Activated CD4-positive, CD25-positive, alpha-beta regulatory T cell treated with anti-CD3 and anti-CD28 coated beads, Interleukin-2, amount 50 U/mL, for 72 hours (primary cell): ENCODE data around the gene UNC93A.
"Not testable (repeated sequence)": the region's sequence is repeated elsewhere in the genome, so short reads cannot be mapped to it uniquely, and the experiment has no call there.

Source experiments
- DNase-seq: peaks from one replicate; pipeline ENCODE4 v3.0.0; 2021

Gene UNC93A

DNA sequence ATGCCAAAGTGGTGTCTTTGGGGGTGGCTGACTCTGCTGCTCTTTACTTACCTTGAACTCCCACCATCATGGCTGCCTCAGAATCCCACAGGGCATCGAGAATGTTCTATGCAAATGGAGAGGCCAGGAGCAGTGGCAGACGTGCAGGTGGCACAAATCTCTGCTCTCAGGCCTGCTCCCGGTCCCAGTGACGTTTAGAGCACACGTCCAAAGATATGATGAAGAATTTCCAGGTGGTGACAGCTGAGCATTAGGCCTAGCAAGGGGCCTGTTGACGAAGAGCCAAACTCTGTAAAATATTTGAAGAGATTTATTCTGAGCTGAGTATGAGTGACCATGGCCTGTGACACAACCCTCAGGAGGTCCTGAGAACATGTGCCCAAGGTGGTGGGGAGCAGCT lies 19.0 kb upstream of the UNC93A start:
- no peak for DNase-seq

- no peak for DNase-seq
Observed at GRCh38 chr6:167272696-167273379, 18.3 kb upstream of the UNC93A start.

- no peak for DNase-seq
Observed at GRCh38 chr6:167274270-167274669, 16.8 kb upstream of the UNC93A start.

GRCh38 chr6:167275001-167275400 lies 16.1 kb upstream of the UNC93A start:
- no peak for DNase-seq

DNA sequence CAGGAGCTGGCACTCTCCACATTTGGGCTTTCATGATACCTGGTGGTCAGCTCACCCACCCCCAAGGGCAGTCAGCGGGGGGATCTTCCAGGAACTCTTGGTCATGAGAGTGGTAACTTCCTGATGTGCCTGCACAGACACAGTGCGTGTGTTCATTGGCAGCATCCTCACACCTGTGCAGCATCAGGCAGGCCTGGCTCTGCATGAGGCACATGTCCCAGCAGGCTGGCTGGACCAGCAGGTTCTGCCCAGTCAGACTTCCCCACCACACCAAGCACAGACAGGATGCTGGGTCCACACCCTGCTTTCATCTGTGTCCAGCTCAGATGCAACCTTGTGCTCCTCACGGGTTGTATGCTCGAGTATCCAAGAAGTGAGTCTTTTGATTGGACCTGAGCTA lies 15.7 kb upstream of the UNC93A start:
- no peak for DNase-seq

DNA sequence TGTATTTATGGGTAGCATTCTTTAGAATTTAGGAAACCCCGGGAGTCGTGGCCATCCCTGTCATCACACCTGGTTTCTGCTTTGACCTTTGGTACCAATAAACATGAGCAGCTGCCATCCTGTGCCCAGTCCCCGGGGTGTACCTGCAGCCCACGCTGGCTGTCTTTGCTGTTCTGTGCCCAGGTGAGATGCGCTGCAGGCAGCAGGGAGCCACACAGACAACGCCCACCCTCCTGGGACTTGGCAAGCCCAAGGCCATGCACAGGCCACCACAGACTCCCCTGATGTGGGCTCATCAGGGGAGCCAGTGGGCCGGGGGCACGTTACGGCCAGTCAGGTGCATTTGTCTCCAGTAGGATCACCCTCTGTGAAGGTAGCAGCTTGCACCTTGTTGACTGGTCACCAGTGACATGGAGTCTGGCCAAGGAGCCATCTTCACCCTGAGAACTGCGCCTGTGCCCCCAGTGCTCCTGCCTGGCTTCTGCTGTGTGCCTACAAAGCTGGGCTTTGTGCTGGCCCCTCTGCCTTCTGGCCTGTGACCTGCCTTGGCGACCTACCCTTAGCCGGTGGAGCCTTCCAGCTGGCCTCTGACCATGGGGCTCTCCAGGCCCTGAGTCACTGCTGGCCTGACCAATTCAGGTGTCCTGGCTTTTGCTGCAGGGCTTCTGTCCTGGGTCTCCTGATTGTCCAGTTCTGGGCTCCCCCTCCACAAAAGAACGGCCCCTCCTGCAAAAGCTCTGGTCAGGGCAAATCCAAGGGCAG lies 14.2 kb upstream of the UNC93A start:
- DNase-seq: no peak

GRCh38 chr6:167278173-167278940 lies 12.8 kb upstream of the UNC93A start:
- not testable (repeated sequence) for DNase-seq

DNA sequence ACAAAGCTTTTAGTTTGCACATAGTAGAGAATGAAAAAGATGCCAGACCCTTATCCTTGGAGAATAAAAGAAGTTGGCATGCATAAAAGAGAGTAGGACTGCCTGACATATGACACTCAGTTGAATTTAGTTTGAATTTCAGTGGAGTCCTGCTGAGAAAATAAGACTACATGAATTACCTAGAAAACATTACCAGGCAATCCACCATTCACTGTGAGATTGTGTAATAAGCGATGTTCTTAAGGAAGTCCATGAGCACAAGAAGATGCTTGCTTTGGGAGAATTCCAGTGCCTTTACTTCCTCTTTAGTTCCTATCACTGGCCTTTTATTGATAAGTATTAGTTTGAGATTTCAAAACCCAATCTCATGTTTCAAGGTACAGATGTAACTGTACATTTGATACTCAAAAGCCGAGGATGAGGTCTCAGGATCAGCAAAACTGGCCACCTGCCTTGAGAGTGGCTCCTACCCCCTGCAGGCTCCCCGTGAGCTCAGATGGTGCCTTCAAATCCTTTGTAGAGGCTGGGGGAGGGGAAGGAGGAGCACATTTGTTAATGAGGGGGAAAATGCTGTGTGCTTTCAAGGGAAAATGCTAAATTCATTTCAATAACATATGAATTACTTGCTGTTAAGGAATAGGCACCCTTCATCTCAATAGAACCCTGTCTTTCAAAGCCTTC lies 11.2 kb upstream of the UNC93A start:
- DNase-seq: no peak

- not testable (repeated sequence) for DNase-seq
Observed at GRCh38 chr6:167280466-167280865, 10.6 kb upstream of the UNC93A start.

DNA sequence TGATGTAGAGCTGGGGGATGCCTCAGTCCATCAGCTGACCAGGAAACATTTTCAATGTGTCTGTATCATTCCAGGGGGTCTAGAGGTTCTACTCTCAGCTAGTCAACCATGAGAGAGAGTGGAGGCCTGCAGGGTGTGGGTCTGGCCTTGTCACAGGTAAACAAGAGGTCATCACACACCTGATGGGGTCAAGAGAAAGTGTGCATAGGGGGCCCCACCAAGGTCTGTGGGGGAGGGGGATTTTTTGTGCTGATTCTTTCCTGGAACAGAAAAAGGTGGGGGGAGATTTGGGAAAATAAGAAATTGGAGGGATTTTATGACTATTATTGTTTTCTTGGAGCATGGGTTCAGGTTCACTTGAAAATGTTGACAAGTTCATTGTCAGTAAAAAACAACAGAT lies 8.9 kb upstream of the UNC93A start:
- no peak for DNase-seq

DNA sequence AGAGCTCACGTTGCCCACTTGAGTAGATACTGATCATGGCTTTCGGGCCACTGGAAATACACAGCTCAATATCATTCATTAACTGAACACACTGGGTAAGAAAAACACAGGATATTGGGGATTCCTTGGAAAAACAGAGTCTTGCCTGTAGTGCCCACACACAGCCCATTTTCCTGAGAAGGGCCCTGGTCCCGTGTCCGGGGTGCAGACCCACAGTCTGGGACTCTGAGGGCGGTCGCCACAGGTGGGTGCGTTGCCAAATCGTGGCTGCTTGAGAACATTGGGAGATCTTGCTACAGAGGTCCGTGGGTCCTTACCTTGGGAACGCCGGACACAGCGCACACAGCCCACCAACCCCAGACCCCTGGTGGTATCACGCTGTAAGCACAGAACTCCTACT lies 6.5 kb upstream of the UNC93A start:
- DNase-seq: not testable (repeated sequence)

GRCh38 chr6:167285077-167285770 lies 5.9 kb upstream of the UNC93A start:
- no peak for DNase-seq

- no peak for DNase-seq
Observed at GRCh38 chr6:167287513-167288048, 3.5 kb upstream of the UNC93A start.

DNA sequence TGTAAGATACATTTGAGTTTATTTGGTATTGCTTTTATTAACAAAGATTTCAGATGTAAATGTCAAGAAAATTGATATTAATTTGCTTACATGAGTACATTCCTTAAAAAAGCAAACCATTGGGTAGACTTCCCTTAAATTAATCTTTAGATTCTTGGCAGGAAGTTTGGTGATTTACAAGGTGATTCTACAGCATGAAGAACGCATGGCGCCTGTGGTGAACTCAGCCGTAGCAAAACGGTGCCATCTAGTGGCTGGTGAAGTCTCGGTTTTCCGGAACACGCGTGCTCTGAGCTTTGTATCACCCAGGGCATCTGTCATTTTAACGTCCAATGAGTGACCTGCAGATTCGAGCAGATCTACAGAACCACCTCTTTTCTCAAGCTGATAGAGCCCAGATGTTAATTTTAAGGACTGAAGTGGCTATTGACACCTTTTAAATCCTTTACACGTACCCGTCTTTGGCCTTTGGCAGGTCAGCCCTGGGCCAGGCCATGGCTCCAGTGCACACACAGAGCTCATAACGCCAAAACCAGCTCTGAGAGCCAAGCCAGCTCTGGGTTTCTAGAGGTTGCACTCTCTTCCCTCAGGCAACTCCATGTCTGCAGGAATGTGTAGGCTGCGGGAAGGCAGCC lies 2.4 kb upstream of the UNC93A start:
- not testable (repeated sequence) for DNase-seq

DNA sequence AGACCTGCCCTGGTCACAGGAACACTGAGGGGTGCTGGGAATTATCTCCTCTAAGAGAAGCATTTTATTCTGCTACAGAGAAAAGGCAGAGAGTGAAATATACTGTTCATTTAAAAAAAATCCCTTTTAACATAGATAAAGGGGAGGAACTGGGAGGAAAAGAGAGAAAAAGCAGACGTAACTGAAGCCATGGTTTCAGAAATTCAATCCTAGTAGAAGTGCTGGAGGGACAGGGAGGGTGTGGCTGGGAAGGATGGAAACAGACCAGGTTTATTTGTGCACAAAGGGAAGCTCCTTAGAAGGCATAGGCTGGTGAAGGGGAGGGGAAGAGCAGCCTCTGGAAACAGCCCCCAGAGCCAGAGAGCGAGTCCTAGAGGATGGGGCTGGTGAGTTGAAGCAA lies 1.8 kb upstream of the UNC93A start:
- not testable (repeated sequence) for DNase-seq

DNA sequence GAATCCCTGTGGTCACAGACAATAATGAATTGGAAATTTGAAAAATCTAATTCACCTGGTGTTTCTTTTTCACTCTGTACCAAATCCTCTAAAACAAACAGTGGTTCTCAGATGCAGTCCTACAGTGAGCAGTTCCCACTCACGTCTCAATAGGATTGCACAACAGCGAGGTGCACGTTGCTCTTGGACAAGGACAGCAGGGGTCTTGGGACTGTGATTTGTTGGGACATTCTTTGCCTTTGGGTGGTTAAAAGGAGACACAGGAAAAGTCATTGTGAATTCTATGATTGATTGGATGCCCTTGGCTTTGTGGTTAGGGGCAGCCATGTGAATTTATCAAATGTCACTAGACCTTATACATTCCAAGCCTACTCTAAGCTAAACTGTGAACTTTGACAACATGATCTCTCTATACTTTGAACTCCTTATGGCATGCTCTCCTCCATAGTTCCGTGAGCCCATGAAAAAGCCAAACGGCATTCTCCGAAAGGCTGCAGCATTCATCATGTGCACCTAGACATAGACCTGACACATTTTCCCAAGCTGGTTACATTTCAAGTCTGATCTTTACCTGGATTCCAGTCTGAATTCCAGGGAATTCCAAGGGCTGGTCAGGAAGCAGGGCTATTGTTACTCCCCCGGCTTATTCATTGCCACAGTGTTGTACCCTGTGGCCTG lies 647 bp downstream of the UNC93A start:
- no peak for DNase-seq

DNA sequence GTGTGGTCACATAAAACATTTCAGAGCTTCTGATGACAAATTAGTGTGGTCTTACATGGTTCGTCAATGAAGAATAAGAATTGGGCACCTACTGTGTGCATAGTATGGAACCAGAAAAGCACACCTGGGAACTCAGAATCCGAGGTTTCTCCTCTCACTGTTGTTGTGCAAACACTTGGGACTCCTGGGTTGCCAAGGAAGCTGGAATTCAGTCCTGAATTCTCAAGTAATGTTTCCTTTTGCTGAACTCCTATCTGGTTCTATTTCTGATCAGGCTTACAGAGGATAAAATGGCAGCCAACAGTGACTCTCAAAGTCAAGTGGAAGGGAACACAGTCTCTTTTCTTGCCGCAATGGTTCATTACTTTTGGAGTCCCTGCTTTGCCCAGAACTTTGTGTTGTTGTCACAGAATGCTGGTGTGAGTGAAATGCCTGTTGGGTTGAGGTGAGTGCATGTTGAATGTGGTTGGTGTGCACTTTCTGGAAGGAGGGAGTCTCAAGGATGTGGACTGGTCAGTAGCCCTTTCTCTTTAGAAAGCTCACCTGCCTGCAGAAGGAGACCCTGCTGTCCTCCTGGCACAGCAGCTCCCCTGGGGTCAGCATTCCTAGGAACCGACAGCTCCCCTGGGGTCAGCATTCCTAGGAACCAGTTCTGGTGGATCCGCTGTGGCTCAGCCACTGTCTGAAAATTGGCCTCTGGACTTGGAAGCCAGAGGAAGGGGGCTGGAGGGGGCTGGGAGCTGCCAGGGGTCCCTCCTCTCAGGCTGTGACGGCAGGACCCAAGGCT lies 1.4 kb downstream of the UNC93A start:
- DNase-seq: no peak

DNA sequence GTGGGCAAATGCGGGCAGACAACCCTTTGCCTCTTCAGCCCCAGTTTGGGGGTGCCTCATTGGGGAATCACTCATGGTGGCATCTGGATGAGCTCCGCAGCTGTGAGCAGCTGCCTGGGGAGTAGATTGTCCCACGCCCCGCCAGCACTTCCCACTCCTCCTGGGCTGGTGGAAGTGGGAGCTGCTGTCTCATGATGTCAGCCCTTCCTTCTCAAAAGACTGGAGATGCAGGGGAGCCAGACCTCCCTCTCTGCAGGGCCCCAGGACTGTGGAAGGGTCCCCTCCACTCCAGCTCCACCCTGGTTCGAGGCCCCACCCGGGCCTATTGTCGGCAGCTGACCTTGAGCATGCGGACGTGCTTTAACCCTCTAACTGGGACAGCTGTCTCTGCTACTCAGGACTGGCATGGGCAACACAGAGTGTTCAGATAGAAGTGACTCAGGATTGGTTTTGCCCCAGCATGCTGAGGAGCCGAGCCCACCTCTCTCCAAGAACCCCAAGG lies 2.0 kb downstream of the UNC93A start:
- DNase-seq: no peak

DNA sequence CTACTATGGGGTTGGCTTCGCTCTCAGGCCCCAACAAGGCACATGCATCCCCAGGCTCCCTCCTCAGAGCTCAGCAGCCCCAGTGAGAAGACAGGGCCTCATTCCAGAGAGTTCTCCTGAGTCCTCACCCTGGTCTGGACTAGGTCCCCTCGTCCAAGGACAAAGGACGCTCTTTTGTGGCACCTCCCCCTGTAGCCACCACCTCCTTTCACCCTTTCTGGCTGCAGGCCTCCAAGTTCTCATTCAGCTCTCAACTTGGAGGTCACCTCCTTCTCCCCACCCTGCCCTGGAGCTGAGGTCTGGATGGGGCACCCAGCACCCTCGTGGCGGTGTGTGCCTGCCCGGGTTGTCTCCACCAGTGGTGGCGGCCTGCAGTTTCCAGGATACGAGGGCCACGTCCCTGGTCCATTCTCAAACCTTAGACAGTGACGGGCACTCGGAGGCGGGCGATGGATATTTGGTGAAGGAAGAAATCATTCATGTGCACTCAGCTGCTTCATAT lies 2.5 kb downstream of the UNC93A start:
- no peak for DNase-seq

GRCh38 chr6:167294241-167294640 lies 3.1 kb downstream of the UNC93A start:
- DNase-seq: no peak
